GM19455 (cell line): Measurements from ENCODE around the gene FRMD5.

Source experiments
- ATAC-seq: cut with Tn5 transposase; IDR thresholded peaks from one replicate; pipeline ENCODE4 v1.9.1; 2021; ENCODE audit not compliant: unreplicated experiment

FRMD5 gene

DNA sequence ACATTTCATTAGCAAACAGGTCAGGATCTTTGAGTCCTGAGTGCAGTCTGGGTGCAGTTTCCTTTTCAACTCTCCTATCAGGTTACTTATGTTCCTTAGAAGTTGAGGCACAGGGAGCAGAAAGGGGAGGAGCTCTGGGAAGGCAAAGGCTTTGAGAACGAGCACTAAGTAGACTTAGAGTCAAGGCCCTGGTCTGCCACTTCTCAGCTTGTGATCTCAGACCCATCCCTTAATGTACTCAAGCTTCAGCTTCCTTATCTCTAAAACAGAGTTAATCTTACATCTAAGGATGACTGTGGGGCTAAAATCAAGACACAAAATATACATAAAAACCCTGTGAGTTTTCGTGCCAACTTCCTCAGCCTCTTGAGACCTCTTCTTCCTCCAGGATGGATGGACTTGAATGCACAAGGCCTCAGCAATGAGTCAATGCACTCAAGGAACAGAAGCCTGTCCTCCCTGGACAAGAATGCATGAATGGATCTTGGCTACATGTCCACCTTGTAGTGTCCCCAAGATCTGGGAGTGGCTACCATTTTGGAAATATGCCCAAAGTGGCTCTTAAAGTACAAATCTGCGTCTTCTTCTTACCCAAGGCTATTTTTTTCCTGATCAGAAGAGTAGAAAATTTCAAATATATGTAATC lies 263.2 kb downstream of the FRMD5 start:
- ATAC-seq: no peak

GRCh38 chr15:43931119-43931518 lies 264.0 kb downstream of the FRMD5 start:
- no peak for ATAC-seq

GRCh38 chr15:43930556-43930955 lies 264.5 kb downstream of the FRMD5 start:
- no peak for ATAC-seq

DNA sequence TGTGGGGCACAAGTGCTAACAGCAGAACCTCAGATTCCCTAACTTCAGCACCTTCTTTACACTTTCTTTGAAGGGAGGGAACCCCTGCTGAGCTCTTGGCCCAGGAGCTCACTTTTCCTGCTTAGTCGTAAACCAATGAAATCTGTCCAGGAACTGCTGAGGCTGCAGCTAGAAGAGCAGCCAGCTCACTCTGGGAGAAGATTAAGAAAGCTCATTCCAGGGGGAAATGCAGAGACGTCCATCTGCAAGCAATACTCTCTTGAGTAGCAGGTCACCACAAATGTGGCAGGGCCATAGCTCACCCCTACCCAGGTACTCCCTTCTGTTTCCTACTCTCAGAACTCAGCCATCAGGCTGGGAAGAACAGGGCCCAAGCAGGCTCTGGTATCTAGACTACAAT lies 265.0 kb downstream of the FRMD5 start:
- no peak for ATAC-seq

DNA sequence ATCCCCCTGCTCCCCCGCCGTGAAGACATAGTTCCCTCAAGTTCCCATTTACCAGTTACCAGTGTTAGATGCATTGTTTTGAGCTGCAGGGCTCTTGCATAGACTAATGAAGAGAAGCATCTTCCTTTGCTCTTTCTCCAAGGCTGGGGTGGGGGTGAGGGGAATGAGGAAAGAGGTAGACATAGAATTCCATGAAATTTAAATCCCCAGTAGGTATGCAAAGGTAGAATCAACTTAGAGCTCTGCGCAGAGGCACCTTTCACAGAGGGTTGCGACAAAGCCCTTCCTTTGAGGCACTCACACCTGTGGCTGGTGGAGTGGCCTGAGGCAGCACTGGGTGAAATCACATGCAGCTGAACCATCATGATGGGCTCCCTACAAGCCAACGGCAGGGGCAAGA lies 266.9 kb downstream of the FRMD5 start:
- no peak for ATAC-seq

GRCh38 chr15:43927203-43927602 lies 267.9 kb downstream of the FRMD5 start:
- no peak for ATAC-seq

GRCh38 chr15:43923553-43923952 lies 271.5 kb downstream of the FRMD5 start:
- ATAC-seq: no peak

DNA sequence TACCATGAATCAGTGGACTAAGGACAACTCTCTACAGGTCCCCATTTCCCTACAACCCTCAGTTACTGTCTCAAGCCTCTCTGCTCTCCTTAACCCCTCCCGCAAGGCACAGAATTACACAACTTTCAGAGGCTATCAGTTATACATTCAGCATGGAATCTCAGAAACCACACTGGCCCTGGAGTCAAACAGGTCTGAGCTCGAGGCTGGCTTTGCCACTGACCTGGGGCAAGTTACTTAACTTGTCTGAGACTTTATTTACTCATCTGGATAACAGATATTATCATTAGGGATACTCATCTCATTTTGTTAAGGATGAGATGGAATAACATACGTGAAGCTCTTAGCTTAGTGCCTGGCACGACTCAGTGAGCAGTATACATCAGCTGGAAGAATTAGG lies 273.1 kb downstream of the FRMD5 start:
- ATAC-seq: no peak

DNA sequence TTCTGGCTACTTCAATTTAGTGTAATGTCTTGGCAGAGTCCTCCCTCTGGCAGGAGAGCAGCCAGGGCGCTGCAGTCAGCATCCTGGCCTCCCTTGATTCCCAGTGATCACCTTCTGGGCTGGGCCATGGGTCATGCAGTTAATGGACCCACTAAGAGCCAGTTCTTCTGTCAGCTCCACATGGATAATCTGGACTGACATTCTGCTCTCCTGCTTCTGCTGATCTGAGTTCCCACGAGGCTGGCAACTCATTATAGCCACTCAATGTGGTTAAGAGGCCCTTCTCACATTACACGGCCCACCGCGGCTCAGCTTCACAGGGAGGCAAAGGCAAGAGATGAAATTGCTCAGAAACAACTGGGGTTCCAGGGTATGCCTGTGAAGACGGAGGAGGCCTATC lies 274.3 kb downstream of the FRMD5 start:
- ATAC-seq: no peak

GRCh38 chr15:43920254-43920600 lies 274.8 kb downstream of the FRMD5 start:
- ATAC-seq: no peak

DNA sequence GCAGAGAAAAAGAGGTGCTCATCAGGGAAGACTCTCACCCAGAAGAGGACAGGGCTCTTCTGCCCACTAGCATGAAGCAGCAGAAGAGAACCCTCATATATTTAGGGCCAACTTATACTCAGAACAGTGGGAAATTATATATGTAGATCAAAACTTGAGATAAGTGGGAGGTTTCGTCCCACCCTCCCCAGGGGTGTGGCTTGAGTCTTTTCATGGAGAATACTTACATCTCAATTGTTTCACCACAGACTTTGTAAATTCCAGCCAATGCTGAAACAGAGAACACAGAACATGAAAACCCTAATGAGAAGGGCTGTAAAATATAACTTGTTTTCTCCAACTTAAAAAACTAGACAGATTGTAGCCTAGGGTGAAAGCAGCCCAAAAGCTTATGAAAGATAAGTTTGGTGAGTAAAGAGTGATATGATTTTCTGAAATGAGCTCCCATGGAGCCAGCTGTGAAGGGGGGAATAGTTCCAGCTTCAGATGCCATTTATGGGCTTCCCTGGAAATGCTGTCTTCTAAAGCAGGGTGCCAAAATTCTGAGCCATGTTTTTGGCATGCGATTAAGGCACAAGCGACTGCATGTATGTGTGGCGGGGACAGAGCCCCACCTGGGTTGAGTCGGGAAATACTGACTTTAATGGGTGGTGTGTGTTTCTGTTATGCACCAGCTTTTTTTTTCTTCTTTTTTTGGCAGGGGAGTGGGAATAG lies 275.4 kb downstream of the FRMD5 start:
- ATAC-seq: no peak

DNA sequence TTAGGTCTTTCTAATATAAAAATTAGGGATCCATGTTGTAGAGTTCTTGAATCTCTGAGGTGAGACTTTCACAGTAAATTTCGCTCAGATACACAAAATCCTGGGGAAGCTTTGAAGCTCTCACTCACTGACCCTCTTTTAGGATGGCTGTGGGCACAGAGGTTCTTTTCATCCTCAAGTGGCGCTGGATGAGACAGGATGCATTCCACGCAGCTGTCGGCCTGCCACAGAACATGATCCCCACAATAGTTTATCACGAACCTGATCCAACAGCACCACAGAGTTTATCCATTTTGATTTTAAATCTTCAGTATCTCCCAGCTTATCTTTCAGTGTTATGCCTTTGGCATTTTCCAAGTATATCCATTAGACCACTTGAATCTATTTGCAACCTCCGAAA lies 276.4 kb downstream of the FRMD5 start:
- ATAC-seq: no peak

DNA sequence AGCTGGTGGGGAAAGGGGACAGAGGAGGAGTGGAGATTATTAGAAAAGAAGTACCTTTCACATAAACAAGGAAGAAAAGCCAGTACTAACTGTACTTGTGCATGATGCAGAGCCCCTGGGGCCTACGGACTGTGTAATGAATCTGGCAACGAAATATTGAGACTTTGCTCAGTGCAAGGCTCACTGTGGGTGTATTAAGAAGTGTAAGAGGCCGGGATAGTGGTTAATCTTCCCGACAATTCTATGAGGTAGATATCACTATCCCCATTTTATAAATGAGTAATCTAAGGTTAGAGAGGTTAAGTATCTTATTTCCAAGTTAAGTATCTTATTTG lies 278.8 kb downstream of the FRMD5 start:
- ATAC-seq: no peak

DNA sequence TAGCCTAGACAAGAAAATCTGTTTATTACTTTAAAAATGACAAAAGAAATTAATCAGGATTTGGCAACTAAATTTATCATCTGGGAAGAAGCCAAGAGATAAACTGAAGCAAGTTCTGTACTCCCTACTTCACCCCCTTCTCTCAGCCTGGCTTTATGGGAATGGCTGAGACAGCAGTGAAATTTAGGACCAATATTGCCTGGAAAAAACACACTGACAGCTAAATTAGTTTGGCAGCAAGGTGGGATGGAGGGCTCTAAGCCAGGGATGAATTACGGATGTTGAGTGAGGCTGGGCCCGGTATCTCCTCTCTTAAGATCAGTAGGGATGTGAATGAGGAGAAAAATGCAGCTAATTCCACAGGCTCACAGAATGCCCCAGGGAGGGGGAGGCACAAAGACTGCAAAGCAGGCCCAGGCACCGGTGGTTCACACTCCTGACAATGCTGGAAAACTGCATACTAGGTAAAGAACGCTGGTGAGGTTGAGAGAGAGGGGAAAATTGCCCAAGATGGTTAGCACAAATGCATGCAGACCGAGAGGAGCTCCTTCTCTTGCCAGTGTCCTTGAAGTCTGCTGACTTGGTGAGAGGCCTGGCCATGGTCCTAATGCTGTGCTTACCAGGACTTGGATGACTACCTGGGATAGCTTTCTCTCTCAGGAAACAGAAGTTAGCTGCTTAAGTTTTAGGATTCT lies 279.3 kb downstream of the FRMD5 start:
- no peak for ATAC-seq

GRCh38 chr15:43913941-43914340 lies 281.1 kb downstream of the FRMD5 start:
- ATAC-seq: no peak

- ATAC-seq: no peak
These were observed 281.9 kb downstream of the FRMD5 start for GRCh38 chr15:43913026-43913780.

DNA sequence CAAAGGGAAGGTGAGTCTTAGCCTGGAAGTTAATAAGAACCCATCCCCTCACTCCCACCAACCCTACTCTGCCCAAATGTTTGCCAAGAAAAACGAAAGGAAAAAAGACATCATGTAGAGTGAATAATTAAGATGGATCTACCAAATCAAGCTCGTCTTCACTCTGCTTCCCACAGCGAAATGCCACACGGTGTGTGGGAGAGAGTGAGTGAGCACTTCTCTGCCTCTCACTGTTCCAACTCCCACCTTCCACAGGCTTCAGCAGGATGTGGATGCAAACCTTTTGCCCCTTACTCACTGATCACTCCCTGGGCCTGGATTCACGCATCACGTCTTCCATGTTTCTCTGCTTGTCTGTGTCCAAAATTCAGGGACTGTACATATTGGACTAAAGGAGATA lies 282.9 kb downstream of the FRMD5 start:
- ATAC-seq: no peak

- ATAC-seq: no peak
These were observed 283.8 kb downstream of the FRMD5 start for GRCh38 chr15:43911235-43911781.

DNA sequence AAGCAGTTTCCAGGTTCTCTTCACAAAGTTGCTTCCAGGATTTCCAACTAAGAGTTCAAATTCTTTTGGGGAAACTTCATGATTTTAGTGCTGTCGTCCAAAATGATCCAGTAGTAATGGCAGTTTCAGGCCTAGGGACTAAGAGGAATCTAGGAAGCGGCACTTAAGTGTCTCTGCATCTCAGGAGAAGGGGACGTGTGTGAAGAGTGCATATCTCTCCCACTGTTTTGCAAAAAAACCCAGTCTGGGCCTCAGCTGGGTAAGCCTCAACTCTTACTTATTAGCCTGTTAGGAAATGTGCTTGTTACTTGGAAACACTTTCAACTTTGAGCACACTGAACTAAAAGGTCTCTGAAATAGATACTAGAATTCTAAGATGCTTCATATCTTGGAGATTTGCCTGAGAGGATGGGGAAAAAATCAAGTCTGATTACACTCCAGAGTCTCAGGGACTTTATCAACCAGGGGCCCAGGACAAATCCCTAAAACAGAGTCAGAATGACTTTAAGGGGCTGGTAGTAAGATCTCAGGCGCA lies 286.5 kb downstream of the FRMD5 start:
- no peak for ATAC-seq

DNA sequence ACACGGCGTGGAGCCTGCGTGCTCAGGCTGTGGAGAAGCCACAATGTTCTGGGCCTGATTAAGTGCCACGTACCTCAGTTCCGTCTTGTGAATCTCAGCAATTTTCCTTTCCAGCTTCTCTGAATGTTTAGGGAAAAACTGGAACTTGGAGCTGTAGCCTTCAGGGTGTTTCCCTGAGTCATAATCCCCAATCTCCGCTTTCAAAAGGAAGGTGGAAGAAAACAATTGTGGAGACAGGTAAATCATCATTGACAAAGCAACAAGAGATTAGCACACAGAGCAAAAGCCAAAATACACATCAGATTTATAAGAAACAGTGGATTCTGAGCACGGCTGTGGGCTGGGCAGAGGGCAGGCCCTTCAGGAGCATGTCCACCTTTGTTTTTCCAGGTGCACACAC lies 289.3 kb downstream of the FRMD5 start:
- ATAC-seq: no peak

DNA sequence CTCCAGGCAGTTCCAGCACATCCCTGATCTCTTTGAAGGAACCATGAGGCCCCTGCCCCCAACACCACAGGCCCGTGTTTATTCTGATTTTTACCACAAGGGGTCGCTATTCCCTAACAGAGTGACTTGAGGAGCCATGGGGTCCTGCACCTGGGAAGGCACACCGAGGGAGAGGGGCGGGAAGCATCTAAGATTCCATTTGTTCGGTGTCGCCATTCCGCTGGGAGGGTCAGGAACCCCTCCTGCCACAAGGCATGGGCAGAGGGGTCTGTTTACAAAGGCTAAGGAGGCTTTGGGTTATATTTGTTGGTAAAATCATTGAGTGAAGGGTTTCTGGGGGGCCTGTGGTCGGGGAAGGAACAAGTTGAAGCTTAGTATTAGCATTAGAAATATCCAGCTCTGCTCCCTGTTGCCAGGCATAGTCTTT lies 291.2 kb downstream of the FRMD5 start:
- ATAC-seq: no peak
